Panc1 (cell line): ENCODE results near the gene GPR152.

Source experiments
- POLR2AphosphoS5 ChIP-seq: IDR thresholded peaks from 2 replicates; pipeline ENCODE4 v1.6.1; 2012; ENCODE audit warnings: mild to moderate bottlenecking, low read depth, low read length, moderate library complexity
- SIN3A ChIP-seq: IDR thresholded peaks from 2 replicates; pipeline ENCODE4 v1.6.1; 2012; ENCODE audit warnings: low read depth, mild to moderate bottlenecking, low read length, moderate library complexity, borderline replicate concordance; ENCODE audit not compliant: insufficient read depth
- TCF7L2 ChIP-seq: IDR thresholded peaks from 2 replicates; pipeline ENCODE4 v1.6.1; 2011; ENCODE audit warnings: mild to moderate bottlenecking, low read depth, low read length, inconsistent platforms
- TF ChIP-seq, protein P1 (sequence below): fragments of 450-650 bp; IDR thresholded peaks from 2 replicates; pipeline ENCODE4 v1.5.1; 2017; ENCODE audit warnings: mild to moderate bottlenecking
- TF ChIP-seq, protein P2 (sequence below), 2 experiments: IDR thresholded peaks; 2 replicates each; pipeline ENCODE4 v1.6.1; 2011 to 2012; ENCODE audit warnings: low read depth in 2 of 2, control low read depth in 1 of 2, low read length in 1 of 2, mild to moderate bottlenecking in 1 of 2, moderate library complexity in 1 of 2; ENCODE audit not compliant: insufficient read depth in 1 of 2

DNA sequence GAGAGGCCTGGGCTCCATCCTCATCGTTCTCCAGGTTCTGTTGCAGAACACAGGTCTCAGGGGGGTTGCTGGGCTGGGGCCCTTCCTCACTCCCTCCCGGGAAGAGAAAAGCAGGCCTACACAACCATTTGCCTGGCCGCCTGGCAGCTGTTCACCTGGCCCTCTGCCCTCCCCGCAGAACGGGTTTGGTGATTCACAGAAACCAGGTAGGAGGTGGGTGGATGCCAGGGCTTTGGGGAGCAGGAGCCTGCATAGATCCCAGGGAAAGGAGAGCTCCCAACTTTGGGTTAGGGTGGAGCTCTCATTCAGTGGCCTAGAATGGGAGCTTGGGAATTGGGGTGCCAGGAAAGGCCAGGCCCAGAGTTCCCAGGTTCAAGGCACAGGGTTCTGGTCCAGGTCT, 15.5 kb upstream of the GPR152 start:
- TF ChIP-seq, protein P1, sequence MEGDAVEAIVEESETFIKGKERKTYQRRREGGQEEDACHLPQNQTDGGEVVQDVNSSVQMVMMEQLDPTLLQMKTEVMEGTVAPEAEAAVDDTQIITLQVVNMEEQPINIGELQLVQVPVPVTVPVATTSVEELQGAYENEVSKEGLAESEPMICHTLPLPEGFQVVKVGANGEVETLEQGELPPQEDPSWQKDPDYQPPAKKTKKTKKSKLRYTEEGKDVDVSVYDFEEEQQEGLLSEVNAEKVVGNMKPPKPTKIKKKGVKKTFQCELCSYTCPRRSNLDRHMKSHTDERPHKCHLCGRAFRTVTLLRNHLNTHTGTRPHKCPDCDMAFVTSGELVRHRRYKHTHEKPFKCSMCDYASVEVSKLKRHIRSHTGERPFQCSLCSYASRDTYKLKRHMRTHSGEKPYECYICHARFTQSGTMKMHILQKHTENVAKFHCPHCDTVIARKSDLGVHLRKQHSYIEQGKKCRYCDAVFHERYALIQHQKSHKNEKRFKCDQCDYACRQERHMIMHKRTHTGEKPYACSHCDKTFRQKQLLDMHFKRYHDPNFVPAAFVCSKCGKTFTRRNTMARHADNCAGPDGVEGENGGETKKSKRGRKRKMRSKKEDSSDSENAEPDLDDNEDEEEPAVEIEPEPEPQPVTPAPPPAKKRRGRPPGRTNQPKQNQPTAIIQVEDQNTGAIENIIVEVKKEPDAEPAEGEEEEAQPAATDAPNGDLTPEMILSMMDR = no peak
- TF ChIP-seq TCF7L2 (no peak), SIN3A (no peak), POLR2AphosphoS5 (no peak)
- TF ChIP-seq, protein P2, sequence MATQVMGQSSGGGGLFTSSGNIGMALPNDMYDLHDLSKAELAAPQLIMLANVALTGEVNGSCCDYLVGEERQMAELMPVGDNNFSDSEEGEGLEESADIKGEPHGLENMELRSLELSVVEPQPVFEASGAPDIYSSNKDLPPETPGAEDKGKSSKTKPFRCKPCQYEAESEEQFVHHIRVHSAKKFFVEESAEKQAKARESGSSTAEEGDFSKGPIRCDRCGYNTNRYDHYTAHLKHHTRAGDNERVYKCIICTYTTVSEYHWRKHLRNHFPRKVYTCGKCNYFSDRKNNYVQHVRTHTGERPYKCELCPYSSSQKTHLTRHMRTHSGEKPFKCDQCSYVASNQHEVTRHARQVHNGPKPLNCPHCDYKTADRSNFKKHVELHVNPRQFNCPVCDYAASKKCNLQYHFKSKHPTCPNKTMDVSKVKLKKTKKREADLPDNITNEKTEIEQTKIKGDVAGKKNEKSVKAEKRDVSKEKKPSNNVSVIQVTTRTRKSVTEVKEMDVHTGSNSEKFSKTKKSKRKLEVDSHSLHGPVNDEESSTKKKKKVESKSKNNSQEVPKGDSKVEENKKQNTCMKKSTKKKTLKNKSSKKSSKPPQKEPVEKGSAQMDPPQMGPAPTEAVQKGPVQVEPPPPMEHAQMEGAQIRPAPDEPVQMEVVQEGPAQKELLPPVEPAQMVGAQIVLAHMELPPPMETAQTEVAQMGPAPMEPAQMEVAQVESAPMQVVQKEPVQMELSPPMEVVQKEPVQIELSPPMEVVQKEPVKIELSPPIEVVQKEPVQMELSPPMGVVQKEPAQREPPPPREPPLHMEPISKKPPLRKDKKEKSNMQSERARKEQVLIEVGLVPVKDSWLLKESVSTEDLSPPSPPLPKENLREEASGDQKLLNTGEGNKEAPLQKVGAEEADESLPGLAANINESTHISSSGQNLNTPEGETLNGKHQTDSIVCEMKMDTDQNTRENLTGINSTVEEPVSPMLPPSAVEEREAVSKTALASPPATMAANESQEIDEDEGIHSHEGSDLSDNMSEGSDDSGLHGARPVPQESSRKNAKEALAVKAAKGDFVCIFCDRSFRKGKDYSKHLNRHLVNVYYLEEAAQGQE (IDR thresholded peaks at IDR 0.05; ENCODE audit: insufficient read depth in 1 of 2, low read depth in 2 of 2, low read length in 1 of 2) = no peak
